Tibial artery (tissue), 4 donors: ENCODE data around the gene KAT2A.
A peak's percentile ranks its signal among the peaks of the same experiment; 100 is the strongest.

ENCODE experiments used
- DNase-seq, 2 donors: peaks; one replicate each; pipeline ENCODE4 v3.0.0-alpha.2; 2019
- H3K27ac ChIP-seq, 2 donors: fragments of 200-600 bp; sonication (generic) in 1 of 2; 1 replicate in 1 of 2; 2 replicates in 1 of 2; pipeline ENCODE4 v1.5.1; 2018 to 2019; ENCODE audit warnings: mild to moderate bottlenecking in 1 of 2
- H3K27me3 ChIP-seq, 2 donors: fragments of 200-600 bp; sonication (generic) in 1 of 2; one replicate each; pipeline versions ENCODE4 v1.5.1 to v1.6.0; 2016 to 2019
- H3K36me3 ChIP-seq, 3 donors: fragments of 200-600 bp; sonication (generic) in 2 of 3; one replicate each; pipeline ENCODE4 v1.5.1; 2016 to 2019; ENCODE audit warnings: mild to moderate bottlenecking in 2 of 3
- H3K4me1 ChIP-seq, 4 donors: fragments of 200-600 bp; sonication (generic) in 2 of 4; 1 replicate in 3 of 4; 2 replicates in 1 of 4; pipeline ENCODE4 v1.5.1; 2016 to 2019
- H3K4me3 ChIP-seq, 2 donors: fragments of 200-600 bp; sonication (generic) in 1 of 2; 1 replicate in 1 of 2; 2 replicates in 1 of 2; pipeline ENCODE4 v1.5.1; 2018 to 2019; ENCODE audit warnings: mild to moderate bottlenecking in 2 of 2
- H3K9me3 ChIP-seq, 3 donors: fragments of 200-600 bp; sonication (generic) in 1 of 3; one replicate each; pipeline ENCODE4 v1.5.1; 2016 to 2019
- intact Hi-C: fragments of 100-400 bp; cut with DNase I; formaldehyde crosslinking; loops from one replicate; pipeline ENCODE4 v1.15.0; 2023; ENCODE audit warnings: low total_unique reads
- TF ChIP-seq, protein P1 (sequence below), 2 experiments: fragments of 200-600 bp in 1 of 2; fragments of 450-650 bp in 1 of 2; IDR thresholded peaks; one replicate each; pipeline ENCODE4 v1.5.1; 2017 to 2019; ENCODE audit warnings: antibody characterized with exemption in 2 of 2, mild to moderate bottlenecking in 1 of 2, moderate library complexity in 1 of 2

The KAT2A gene

DNA sequence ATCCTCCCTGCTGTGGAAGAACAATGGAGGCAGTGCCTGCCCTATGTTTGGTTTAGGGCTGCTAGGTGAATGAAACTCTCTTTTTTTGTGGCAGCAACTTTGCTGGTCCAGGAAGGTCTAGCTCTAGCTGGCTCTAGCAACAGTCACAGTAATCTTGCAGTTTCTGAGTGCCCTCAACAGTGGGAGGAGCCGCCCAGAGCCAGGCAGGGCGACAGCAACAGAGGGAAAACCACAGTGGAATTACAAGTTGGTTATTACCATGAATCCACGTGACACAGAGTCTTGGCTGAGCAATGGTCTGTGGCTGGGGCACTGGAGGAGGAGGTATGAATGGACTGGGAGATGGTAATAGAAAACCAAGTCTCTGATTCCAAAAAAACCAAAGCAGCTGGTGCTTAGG, 11.8 kb upstream of the KAT2A start:
- no peaks in the 10 kb centered on the region for H3K27me3 ChIP-seq
- peak; percentile 66 to 77 for DNase-seq
- H3K27ac ChIP-seq: no peak overlapping the region
- no peaks in the 10 kb centered on the region for H3K9me3 ChIP-seq
- TF ChIP-seq, protein P1, sequence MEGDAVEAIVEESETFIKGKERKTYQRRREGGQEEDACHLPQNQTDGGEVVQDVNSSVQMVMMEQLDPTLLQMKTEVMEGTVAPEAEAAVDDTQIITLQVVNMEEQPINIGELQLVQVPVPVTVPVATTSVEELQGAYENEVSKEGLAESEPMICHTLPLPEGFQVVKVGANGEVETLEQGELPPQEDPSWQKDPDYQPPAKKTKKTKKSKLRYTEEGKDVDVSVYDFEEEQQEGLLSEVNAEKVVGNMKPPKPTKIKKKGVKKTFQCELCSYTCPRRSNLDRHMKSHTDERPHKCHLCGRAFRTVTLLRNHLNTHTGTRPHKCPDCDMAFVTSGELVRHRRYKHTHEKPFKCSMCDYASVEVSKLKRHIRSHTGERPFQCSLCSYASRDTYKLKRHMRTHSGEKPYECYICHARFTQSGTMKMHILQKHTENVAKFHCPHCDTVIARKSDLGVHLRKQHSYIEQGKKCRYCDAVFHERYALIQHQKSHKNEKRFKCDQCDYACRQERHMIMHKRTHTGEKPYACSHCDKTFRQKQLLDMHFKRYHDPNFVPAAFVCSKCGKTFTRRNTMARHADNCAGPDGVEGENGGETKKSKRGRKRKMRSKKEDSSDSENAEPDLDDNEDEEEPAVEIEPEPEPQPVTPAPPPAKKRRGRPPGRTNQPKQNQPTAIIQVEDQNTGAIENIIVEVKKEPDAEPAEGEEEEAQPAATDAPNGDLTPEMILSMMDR (IDR thresholded peaks at IDR 0.05): no peak
- no peak overlapping the region for H3K4me3 ChIP-seq
- peaks cover 27 to 32% (median 31%) of the 10 kb centered on the region in 3 donors for H3K36me3 ChIP-seq
- H3K4me1 ChIP-seq: peaks cover 0 to 54% (median 26%) of the 10 kb centered on the region in 4 donors
- intact Hi-C loops: no loop called here

DNA sequence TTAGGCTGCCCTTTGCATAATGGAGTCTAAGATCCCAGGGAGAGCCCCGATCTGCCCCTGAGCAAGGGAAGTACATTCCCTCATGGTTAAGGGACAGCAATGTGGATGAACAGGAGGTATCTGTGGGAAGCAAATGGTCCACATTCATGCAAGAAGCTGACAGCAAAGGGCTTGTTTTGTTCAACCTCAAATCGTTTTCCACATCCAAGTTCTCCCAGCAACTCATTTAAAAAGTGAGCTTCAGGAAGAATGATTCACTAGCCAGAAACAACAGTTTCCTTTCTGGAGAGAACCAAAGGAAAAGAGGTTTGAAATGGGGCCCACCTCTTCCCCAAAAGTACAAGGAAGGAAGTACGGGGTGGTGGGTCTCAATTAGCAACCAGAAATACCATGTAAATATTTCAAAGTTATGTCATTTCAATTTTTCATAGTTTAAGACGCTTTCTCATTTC, 10.8 kb upstream of the KAT2A start:
- Histone ChIP-seq H3K4me3 (no peak overlapping the region), H3K27ac (no peak overlapping the region), H3K9me3 (no peaks in the 10 kb centered on the region), H3K4me1 (peaks cover 0 to 54% (median 26%) of the 10 kb centered on the region in 4 donors), H3K27me3 (no peaks in the 10 kb centered on the region), H3K36me3 (peaks cover 36 to 40% (median 40%) of the 10 kb centered on the region in 3 donors)
- intact Hi-C loops: no loop called here
- DNase-seq: no peak
- TF ChIP-seq, protein P1 (IDR thresholded peaks at IDR 0.05): no peak

DNA sequence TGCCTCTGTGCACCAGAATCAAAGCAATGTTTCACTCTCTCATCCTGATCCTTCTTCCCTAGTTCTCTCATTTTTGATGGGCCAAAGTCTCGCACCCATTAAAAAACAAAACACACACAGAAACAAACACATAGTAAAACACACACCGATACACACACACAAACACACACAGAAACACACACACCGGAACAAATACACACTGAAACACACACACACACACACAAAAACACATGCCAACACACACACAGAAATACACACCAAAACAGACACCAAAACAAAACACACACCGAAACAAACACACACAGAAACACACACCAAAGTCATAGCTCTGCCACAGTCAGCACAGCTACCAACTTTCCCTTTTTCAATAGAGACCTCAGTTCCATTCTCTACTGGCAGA, 10.1 kb upstream of the KAT2A start:
- TF ChIP-seq, protein P1 (IDR thresholded peaks at IDR 0.05): no peak
- Histone ChIP-seq H3K27me3 (no peaks in the 10 kb centered on the region), H3K27ac (no peak overlapping the region), H3K4me1 (peaks cover 0 to 50% (median 23%) of the 10 kb centered on the region in 4 donors), H3K4me3 (no peak overlapping the region), H3K9me3 (no peaks in the 10 kb centered on the region), H3K36me3 (peaks cover 41 to 44% (median 44%) of the 10 kb centered on the region in 3 donors)
- DNase-seq: no peak
- intact Hi-C loops: no loop called here

DNA sequence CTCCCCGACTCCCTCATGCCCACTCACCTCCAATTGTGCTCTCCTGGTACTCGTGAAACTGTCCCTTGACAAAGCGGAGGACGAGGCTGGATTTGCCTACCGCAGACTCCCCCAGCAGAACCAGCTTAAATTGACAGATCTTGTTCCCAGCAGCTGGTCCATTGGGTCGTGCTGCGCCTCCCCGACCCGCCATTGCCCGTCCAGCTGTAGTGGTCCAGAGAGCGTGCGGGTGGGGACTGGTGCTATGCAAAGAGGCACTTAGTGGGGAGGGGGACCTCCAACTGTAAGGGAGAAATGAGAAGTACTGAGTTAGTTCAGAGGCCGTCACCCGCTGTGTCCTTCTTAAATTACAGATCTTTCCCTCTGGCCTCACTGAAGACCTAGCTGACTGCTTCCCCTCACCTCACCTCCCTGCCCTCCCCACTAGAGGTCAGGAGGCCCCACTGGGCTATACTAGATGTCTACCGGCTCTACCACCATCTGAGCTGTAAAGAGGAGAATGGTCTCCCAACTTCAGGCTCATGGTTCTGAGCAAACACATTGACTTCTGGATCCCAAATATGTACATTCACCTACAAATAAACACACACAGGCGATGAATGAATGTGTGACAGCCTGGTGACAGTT, 9.3 kb upstream of the KAT2A start:
- Histone ChIP-seq H3K4me1 (peaks cover 0 to 42% (median 20%) of the 10 kb centered on the region in 4 donors), H3K9me3 (no peaks in the 10 kb centered on the region), H3K27me3 (no peaks in the 10 kb centered on the region), H3K36me3 (peaks cover 49 to 52% (median 49%) of the 10 kb centered on the region in 3 donors), H3K27ac (peak overlapping the region in 1 of 2 donors; percentile 34), H3K4me3 (no peak overlapping the region)
- TF ChIP-seq, protein P1 (IDR thresholded peaks at IDR 0.05): no peak
- DNase-seq: no peak
- intact Hi-C loops: no loop called here

DNA sequence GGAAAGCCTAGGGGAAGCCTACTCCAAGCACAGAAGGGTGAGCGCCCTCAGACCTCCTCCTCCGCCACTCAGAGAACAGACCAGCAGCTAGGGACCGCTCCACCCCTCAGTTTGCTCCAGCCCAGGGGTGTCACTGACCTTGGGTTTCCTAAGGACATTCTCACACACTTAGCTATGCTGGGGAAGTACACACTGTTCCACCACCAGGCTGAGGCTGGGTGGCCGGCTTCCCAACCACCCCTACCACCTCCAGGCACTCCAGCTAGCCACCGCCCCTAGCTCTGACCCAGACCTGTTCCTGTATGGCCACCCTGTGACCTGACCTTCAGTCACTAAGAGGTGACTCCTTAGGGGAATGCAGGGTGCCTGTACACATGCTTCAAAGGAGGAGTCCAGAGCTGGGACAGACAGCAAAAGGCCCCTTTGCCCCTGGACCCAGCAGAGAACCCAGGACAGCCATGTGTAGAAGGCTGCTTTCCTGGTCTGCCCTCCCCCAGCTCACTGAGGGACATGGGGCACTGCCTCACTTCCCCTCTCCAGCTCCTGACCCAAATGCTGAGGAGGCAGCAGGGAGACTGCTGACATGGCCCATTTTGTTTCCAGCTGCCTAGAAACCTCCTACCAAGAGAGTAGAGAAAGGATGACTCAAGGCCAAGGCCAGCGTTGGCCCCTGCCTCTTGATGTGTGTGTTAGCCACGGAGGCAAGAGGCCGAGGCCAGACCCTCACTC, 8.1 kb upstream of the KAT2A start:
- Histone ChIP-seq H3K4me1 (peaks cover 0 to 34% (median 19%) of the 10 kb centered on the region in 4 donors), H3K4me3 (no peak overlapping the region), H3K9me3 (no peaks in the 10 kb centered on the region), H3K27ac (no peak overlapping the region), H3K36me3 (peaks cover 55 to 59% (median 58%) of the 10 kb centered on the region in 3 donors), H3K27me3 (no peaks in the 10 kb centered on the region)
- TF ChIP-seq, protein P1 (IDR thresholded peaks at IDR 0.05): no peak
- peak; percentile 51 to 71 for DNase-seq
- intact Hi-C loops: no loop called here
